GM21381 (cell line): Measurements from ENCODE around the gene ENOX1.

ENCODE experiments used
- ATAC-seq: cut with Tn5 transposase; IDR thresholded peaks from one replicate; pipeline ENCODE4 v1.9.1; 2021; ENCODE audit warnings: mild to moderate bottlenecking, moderate library complexity; ENCODE audit not compliant: unreplicated experiment

ENOX1 gene

DNA sequence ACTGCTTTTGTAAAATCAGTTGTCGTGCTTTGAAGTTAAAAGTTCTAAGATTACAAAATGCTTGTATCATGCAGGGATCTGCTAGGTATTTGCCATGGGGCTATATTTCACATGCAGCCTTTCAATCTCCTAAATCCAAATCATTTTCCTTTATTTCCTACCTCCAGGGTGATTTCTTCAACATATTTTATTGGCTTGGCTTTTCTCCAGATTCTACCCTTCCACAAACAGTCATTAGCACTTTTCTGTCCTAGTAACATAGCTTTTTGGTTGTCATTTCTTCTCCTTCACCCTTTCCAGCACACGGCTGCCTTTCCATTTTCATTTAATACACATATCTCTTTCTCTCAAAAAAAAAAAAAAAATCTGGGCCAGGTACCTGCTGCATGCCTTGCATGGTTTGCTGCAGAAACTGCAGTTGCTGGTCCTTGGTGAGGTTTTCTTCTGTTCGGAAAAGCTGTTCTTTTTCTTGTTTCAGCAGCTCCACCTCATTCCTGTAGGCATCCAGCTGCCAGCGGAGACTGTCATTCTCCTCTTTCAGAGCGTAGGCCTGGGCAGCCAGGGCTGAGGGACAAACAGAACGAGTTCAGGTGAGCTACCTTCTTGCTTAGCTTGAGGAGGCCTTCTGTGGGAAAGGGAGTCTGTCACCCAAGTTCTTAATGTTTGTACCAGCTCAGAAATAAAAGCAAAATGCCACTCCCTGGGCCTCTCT is 488.6 kb downstream of the ENOX1 start:
- ATAC-seq, result no peak

DNA sequence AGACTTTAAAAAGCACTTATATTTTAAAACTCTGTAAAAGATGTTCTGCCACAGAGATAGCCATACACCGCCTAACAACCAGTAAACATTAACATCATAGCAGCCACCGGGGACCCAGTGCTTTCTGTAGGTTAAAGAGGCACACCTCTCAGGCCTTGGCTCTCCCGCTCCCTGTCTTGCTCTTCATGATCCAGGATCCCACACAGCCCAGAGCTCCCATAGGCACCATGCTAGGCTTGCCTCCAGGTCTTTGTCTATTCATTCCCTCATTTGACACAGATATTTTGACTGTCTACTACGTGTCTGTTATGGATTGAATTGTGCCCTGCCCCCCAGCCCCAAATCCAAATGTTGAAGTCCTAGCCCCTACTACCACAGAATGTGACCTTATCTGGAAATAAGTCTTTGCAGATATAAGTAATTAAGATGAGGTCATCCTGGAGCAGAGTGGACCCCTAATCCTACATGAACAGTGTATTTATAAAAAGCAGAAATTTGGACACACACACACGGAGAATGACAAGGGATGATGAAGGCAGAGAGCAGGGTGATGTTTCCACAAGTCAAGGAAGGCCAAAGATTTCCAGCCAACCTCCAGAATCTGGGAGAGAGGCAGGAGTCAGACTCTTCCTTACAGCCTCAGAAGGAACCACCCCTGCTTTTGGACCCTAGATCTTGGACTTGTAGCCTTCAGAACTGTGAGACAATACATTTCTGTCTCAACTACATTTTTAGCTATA is 490.8 kb downstream of the ENOX1 start:
- no peak for ATAC-seq

DNA sequence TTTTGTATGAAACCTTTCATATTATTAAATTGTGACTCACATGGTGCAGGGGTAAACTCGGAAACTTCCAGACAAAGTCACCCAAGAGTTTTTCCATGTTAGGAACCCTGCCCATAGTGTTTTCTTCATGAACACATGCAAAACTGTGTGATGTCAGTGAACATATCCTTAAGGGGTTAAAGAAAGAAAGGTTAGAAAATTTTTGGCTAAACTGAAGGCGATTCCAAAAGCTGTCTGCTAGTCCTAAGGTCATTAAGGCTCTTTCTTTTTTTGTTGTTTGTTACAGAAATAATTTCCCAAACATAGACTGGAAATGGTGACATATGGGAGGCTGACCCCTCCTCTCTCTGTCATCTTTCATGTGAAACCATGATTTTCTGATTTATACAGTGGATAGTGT is 491.5 kb downstream of the ENOX1 start:
- no peak for ATAC-seq

DNA sequence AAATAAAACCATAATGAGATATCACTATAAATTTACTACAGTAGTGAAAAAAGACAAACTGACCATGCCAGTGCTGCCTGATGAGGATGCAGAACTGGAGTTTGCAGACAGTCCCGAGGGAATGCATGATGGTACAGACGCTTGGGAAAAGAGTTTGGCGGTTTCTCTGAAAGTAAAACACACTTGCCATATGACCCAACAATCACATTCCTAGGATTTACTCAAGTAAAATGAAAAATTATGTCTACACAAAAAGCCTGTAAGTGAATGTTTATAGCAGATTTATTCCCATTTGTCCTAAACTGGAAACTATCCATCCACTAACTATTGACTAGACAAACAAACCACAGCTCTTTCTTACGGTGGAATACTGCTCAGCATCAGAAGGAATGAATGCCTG is 492.4 kb downstream of the ENOX1 start:
- no peak for ATAC-seq

DNA sequence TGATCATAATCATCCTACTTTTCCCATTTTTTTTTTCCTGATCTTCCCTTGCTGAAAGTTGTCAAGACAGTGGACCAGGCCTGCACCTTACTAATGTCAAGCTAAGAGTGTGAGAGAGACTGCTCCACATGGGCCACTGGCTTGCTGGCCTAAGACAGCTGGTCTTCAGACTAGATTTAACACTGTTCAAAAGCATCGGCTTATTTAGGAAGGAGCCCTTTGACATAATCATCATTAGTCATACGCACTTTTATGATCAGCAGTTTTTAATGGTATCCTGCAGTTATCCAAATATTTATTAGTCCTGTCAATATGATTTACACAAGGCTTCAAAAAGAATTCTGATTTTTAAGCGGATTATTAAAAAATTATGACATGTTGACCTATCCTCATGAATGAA is 492.8 kb downstream of the ENOX1 start:
- ATAC-seq, result no peak

DNA sequence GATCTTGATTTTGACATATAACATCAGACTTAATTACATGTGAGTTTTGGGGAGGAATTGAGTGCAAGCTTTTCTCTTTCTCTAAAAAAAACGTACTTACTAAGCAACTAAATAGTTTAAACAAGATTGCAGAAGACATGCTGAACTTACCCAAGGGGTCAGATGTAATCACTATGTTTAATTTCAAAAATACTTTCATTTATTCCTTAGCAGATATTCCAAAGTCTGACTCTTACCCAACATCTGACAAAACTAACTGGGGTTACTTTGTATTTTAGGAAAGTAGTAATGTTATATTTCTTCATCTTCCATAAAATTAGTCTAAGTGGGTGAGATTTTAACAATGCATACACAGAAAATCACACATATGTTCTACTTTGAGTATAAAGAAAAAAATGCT is 493.2 kb downstream of the ENOX1 start:
- ATAC-seq, result no peak

DNA sequence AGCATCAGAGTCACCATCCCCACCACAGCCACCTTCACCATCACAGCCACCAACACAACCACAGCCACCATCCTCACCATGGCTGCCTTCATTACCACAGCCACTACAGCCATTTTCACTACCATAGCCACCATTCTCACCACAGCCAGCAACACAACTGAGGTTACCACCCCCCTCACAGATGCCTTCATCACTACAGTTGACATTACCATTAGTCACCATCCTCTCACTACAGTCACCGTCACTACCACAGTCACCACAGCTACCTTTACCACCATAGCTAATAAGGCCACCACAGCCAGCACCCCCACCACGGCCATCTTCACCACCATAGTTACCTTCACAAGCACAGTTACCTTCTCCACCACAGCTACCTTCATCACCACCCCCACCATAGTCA is 493.8 kb downstream of the ENOX1 start:
- no peak for ATAC-seq

DNA sequence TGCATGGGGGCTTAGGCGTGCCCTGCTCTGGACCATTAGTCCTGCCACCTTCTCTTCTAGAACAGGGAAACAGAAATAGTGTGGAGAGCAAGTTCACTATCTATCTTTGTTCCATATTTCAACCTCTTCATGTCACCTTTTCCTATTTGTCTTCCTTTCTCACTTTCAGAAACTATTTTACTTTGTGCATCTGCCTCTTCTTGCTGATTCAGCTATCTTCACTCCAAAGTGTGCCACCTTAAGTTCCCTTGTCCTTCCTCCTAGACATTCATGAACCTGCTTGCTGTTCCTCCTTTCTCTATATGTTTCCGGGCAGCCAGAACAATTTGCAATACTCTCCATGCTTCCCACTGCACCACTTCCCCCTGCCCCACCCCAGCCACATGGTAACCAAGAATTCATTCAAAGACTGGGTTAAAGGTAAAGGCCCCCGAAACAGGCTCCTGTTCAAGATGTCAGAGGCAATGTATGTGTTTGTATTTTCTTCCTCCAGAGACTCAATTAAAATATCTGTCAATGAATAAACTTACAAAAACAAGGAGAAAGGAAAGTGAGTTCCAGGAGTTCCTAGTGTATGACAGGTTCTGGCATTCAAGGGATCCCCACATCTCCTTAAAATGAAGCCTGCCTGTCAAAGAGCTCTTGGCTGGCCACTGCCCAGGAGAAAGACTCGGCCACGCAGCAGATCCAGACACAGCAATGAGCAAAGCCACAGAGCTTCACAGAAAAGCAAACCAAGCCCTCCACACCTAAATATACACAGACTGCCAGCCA is 495.3 kb downstream of the ENOX1 start:
- ATAC-seq, result no peak

DNA sequence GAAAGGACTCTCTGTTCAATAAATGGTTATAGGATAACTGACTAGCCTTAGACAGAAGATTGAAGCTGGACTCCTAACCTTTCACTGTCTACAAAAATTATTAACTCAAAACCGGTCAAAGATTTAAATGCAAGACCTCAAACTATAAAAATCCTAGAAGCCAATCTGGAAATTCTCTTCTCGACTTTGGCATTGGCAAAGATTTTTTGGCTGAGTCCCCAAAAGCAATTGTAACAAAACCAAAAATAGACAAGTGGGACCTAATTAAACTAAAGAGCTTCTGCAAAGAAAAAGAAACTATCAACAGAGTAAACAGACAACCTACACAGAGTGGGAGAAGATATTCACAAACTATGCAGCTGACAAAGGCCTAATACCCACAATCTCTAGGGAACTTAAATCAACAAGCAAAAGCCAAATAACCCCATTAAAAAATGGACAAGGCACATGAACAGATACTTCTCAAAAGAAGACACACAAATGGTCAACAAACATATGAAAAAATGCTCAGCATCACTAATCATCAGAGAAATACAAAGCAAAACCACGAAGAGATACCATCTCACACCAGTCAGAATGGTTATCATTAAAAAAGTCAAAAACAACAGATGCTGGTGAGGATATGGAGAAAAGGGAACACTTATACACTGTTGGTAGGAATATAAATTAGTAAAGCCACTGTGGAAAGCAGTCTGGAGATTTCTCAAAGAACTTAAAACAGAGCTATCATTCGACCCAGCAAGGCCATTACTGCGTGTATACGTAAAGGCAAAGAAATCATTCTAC is 497.1 kb downstream of the ENOX1 start:
- ATAC-seq, result no peak

DNA sequence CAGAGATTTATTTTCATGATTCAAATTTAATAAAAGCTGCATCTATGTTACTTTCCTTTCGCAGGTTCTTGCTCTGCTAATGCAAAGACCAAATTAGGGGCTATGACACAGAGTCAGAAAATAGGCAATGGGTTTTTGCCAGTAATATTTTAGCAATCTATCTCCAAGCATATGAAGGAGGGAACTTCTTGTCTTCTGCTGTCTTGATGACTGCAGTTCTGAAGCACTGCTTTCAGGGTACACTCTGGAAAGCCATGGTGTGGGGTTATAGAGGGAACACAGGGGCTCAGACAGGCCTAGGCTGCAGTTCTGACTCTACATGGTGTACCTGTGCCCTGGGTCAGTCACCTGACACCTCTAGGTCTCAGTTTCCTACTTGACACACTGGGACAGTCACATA is 500.0 kb downstream of the ENOX1 start:
- ATAC-seq, result no peak

DNA sequence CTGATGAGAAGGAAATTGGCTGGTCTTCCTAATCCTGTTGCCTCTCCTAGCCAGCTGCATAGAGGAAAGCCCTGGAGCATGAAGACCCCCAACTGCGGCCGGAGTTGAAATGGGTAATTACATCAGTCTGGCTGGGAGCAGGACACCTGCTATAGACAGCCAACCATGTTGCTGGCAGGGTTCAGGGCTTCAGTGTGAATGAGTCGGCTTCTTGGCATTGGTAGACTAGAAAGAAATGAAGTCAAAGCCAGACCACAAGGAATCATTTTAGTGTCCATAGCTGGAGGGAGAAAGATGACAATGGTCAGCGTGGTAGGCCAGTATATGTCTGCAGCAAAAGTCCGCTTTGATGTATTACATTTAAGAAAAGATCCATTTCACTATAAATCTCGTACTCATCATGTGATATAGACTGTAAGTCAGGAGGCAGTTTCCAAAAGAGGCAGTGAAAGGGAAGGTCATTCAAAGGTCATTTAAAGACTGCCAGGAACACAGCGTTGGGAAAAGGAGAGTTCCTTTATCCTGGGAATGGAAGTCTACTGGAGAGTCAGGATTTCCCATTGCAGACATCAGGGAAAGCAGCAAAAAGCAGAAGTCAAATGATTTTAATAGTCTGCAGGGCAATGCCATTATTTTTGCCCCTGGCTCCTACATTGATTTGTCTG is 500.7 kb downstream of the ENOX1 start:
- ATAC-seq, result no peak

DNA sequence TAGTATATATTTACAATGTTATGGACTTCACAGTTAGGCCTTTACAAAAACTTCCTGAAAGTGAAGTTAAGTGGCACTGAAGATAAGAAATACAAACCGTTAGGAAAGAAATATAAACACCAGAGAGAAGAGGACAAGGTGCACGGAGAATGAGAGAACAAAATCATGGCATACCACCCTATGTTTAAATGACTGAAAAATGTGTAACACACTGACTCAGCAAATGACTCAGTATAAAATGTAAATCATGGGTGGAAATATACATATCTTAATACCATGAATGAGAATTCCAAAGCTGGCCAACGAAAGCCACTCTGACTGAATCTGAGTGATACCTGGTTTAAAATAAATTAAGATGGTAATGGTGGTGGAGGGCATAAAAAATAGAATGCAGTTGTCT is 502.6 kb downstream of the ENOX1 start:
- ATAC-seq, result no peak

DNA sequence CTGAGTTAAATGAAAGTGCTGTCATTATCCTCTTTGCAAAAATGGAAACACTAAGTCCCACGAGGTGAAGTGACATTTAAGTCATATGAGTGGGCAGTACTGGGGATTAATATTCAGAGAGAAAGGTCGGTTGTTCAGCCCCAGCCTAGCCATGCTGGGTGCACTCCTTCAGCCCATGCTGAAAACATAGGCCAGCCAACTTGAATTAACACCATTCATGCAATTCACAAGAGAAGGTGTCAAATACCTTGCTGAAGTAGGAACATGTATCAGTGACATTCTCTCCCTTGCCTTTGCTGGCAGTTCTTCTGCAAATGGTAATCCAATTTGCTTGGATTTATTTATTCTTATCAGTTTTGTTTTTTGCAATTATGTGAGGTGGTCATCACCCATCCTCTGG is 507.1 kb downstream of the ENOX1 start:
- no peak for ATAC-seq

DNA sequence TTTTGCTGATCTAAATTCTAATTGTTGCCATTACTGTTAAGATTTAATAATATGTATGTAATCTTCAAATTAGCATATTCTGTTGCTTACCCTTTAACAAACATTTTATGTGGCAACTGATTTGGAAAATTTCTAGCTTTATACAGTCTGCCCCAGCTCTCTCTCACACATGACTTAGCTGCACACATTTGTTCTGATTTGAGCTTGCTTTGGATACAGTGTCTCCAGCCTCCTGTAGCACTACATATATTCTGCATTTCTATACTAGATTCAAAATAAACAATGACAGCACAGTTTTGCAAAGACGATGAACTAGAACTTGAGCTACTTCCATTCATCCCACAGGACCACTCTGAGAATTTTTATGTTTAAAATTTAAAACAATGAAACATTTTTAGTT is 508.6 kb downstream of the ENOX1 start:
- no peak for ATAC-seq

DNA sequence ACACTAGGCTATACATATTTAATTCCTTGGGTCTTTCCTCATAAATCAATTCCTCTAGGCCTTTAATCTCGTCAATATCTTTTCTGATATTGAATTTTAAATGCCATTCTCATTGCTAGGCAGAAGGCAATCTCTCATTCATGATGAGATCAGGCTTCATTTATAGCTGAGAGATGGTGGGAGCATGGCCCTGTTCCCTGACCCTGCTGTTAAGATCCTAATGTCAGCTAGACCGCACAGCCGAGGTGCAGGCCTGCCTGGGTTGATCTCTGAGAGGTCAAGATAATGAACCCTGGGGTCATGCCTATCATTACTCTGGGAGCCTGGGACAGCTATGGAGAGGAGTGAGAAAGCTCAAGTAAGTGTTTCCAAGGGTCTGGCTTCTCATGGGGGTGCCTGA is 509.6 kb downstream of the ENOX1 start:
- ATAC-seq, result no peak

DNA sequence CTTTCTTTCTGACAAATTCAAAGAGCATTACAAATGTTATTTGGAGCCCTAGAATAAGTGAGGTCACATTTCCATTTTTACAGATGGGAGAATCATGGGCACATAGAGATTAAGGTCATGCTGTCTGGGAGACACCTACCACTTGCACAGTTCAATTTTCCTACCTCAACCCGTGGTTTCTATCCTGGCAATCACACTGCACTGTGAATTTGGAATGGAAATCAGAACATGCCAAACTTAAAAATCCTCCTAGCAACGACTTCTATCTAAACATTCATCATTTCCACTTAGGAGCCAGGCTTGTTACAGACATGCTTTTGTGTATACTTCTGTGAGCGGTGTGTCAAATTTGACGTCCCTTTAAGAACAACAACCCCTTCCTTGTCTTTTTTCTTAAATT is 511.9 kb downstream of the ENOX1 start:
- ATAC-seq, result no peak

DNA sequence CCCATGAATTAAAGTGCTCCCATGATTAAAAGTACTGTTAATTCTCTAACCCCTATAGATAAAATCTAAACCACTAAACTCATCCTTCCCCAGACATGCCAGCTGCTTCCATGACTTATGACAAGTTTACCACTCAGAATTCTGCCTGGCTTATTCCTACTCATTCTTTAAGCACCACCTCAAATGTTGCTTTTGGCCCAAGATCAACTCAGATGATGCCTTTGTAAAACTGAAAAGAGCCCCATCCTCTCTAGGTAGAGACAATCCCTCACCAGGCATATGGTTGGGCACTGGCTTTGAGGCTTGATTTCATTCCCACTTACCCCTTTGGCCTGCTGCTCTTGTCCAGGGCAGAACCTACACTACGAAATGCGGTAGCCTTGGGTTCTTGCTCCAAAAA is 513.4 kb downstream of the ENOX1 start:
- ATAC-seq, result no peak

DNA sequence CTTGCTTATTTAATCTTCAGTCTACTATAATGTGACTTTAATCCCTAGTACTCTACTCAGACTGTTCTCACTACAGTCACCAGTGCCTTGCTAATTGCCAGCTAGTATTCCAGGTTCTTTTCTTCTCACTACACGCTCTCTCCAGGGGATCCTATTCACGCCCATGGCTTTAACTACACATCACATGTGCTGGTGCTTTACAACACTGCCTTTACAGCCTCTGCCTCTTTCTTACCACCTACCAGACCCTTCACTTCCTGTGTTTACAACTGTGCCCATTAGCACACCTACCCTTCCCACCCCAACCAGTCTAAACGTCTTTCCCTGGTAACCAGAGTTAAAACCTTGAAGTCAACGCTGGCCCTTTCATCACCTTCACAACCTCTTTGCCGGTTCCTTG is 513.9 kb downstream of the ENOX1 start:
- no peak for ATAC-seq

DNA sequence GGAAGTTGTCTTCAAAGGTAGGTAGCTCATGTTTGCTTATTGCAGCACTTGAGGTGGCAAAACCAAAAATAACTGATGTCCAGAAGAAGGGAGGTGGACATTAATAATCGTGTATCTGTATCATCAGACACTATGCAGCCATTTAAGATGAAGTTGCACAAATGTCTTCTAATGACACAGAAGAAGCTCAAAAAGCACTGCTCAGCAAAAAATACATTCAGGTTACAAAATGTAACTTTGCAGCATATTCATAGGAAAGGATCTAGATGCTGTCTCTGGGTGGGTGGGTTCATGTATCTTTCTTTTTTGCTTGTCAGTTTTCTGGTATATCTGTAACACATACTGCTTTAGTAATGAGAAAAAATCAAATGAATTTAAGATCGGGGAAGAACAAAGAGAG is 515.6 kb downstream of the ENOX1 start:
- ATAC-seq, result no peak

DNA sequence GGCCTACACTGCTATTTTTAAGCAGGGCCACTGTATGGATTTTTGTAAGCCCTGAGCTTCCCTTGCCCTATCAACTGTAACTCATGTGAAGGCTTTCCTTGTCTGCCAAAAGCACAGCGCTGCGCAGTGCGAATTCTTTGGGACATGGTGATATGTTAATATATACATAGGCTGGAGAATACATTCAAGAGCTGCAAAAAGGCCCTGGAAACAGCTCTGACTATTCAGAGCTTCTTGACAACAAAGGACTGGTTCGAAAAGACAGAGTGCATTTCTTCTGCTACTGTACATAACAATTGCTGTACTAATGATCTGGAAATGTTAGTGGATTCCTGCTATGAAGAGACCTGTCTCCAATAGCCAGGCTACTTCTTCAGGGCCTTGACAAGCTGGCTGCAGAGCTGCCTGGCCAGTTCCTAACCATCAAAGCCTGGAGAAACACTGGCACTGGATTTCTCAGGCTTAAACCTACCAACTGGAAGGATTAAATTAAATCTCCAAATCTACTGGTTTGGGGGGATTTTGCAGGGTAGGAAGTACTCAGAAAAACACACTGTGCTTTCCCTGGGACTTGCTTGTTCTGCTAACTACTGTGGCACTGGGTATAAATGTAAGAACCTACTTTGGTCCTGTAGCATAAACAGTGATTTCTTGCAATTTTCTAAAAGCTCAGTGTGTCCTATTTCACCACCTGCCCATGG is 516.5 kb downstream of the ENOX1 start:
- ATAC-seq, result no peak
